GM19395 (cell line): ENCODE data around the gene TTC16.

Experiments used
- ATAC-seq: cut with Tn5 transposase; IDR thresholded peaks from one replicate; pipeline ENCODE4 v1.9.1; 2021; ENCODE audit warnings: mild to moderate bottlenecking, moderate library complexity; ENCODE audit not compliant: unreplicated experiment

The TTC16 gene

GRCh38 chr9:127763918-127764384 is 48.1 kb downstream of the TTC16 start:
- ATAC-seq, result no peak

GRCh38 chr9:127765418-127765817 is 49.5 kb downstream of the TTC16 start:
- no peak for ATAC-seq

GRCh38 chr9:127767410-127767809 is 51.5 kb downstream of the TTC16 start:
- ATAC-seq, result no peak

- ATAC-seq, result no peak
Measured at GRCh38 chr9:127767909-127768331, 52.0 kb downstream of the TTC16 start.

- ATAC-seq, result no peak
Measured at GRCh38 chr9:127768698-127769097, 52.8 kb downstream of the TTC16 start.

GRCh38 chr9:127769101-127769500 is 53.2 kb downstream of the TTC16 start:
- no peak for ATAC-seq

- no peak for ATAC-seq
Measured at GRCh38 chr9:127769929-127770582, 54.2 kb downstream of the TTC16 start.

GRCh38 chr9:127770583-127770904 is 54.7 kb downstream of the TTC16 start:
- ATAC-seq, result no peak

- peak; percentile 86 for ATAC-seq
Measured at GRCh38 chr9:127770905-127771569, 55.2 kb downstream of the TTC16 start.

- no peak for ATAC-seq
Measured at GRCh38 chr9:127771570-127772189, 55.8 kb downstream of the TTC16 start.

GRCh38 chr9:127772603-127773002 is 56.7 kb downstream of the TTC16 start:
- no peak for ATAC-seq

- ATAC-seq, result no peak
Measured at GRCh38 chr9:127773272-127773671, 57.4 kb downstream of the TTC16 start.

- ATAC-seq, result no peak
Measured at GRCh38 chr9:127773981-127774380, 58.1 kb downstream of the TTC16 start.

- ATAC-seq, result peak; percentile 45
Measured at GRCh38 chr9:127776195-127776923, 60.5 kb downstream of the TTC16 start.

GRCh38 chr9:127776924-127777289 is 61.0 kb downstream of the TTC16 start:
- ATAC-seq, result no peak

- no peak for ATAC-seq
Measured at GRCh38 chr9:127777368-127777980, 61.6 kb downstream of the TTC16 start.

- peak; percentile 37 for ATAC-seq
Measured at GRCh38 chr9:127778280-127779135, 62.6 kb downstream of the TTC16 start, which contains the start of gene SH2D3C. SH2D3C (minus strand) TSS chr9:127778666; CDS start chr9:127778627, 39 bp downstream.

GRCh38 chr9:127779136-127779981 is 63.5 kb downstream of the TTC16 start:
- ATAC-seq, result peak; percentile 46
